Common myeloid progenitor, CD34-positive (primary cell): ENCODE results near the gene IFT88. TPM values are rescaled to one million over a fixed set of nuclear protein-coding genes. Genes with fewer than 3 reads are reported as not detected.

Source experiments
- CTCF ChIA-PET: fragments of 350-600 bp; sonication (Branson Sonifier 250); formaldehyde crosslinking; loops from one replicate; lab custom pipeline; 2021; ENCODE audit warnings: antibody characterized with exemption; lab: Charles Lee
- POLR2A ChIA-PET: fragments of 350-600 bp; sonication (Branson Sonifier 250); formaldehyde crosslinking; loops from one replicate; lab custom pipeline; 2021; ENCODE audit warnings: antibody characterized with exemption; lab: Charles Lee
- DNase-seq, 3 donors: peaks; one replicate each; pipeline versions ENCODE4 v3.0.0 to v3.0.0-alpha.2; 2013
- H3K27ac ChIP-seq, 2 experiments: 1 replicate in 1 of 2; 2 replicates in 1 of 2; pipeline ENCODE4 v1.7.0; 2013; ENCODE audit warnings: inconsistent platforms in 2 of 2, low read length in 2 of 2, mild to moderate bottlenecking in 2 of 2, low read depth in 1 of 2, moderate library complexity in 1 of 2; ENCODE audit not compliant: severe bottlenecking in 2 of 2, insufficient read depth in 1 of 2, poor library complexity in 1 of 2
- H3K27me3 ChIP-seq, 5 experiments: replicated peaks in 2 of 5; 1 replicate in 3 of 5; 2 replicates in 2 of 5; pipeline versions ENCODE4 v1.6.1 to v1.7.0; 2013; ENCODE audit warnings: low read length in 4 of 5, mild to moderate bottlenecking in 2 of 5, moderate library complexity in 2 of 5, inconsistent platforms in 1 of 5; ENCODE audit not compliant: insufficient read depth in 5 of 5, control insufficient read depth in 4 of 5
- H3K36me3 ChIP-seq, 4 experiments: 1 replicate in 2 of 4; 2 replicates in 2 of 4; pipeline versions ENCODE4 v1.6.1 to v1.7.0; 2013; ENCODE audit warnings: low read length in 3 of 4, control low read depth in 1 of 4, mild to moderate bottlenecking in 1 of 4; ENCODE audit not compliant: control insufficient read depth in 4 of 4, insufficient read depth in 4 of 4
- H3K4me1 ChIP-seq, 4 experiments: 1 replicate in 3 of 4; 2 replicates in 1 of 4; pipeline versions ENCODE4 v1.6.1 to v1.7.1; 2013; ENCODE audit warnings: low read length in 3 of 4, mild to moderate bottlenecking in 3 of 4, control low read depth in 1 of 4, inconsistent platforms in 1 of 4, moderate library complexity in 1 of 4; ENCODE audit not compliant: control insufficient read depth in 4 of 4, insufficient read depth in 4 of 4; ENCODE audit errors: control extremely low read depth in 1 of 4
- H3K4me3 ChIP-seq, 7 experiments: 1 replicate in 4 of 7; 2 replicates in 3 of 7; pipeline versions ENCODE4 v1.5.1 to v1.7.0; 2013; ENCODE audit warnings: mild to moderate bottlenecking in 7 of 7, low read length in 6 of 7, moderate library complexity in 6 of 7, inconsistent platforms in 2 of 7, low read depth in 2 of 7, control low read depth in 1 of 7; ENCODE audit not compliant: insufficient read depth in 4 of 7, control insufficient read depth in 1 of 7; ENCODE audit errors: extremely low read depth in 1 of 7
- H3K9me3 ChIP-seq, 5 experiments: 1 replicate in 4 of 5; 2 replicates in 1 of 5; pipeline versions ENCODE4 v1.6.1 to v1.7.1; 2013; ENCODE audit warnings: low read length in 4 of 5, mild to moderate bottlenecking in 2 of 5, inconsistent platforms in 1 of 5, low read depth in 1 of 5, moderate library complexity in 1 of 5; ENCODE audit not compliant: control insufficient read depth in 4 of 5, insufficient read depth in 2 of 5; ENCODE audit errors: control extremely low read depth in 1 of 5
- WGBS: methylation state at CpG from one replicate; pipeline ENCODE4 v1.1.5; 2013; ENCODE audit not compliant: insufficient coverage; 5-methylcytosine and 5-hydroxymethylcytosine counted together
- polyA plus RNA-seq: library from polyadenylated mRNA; unstranded; fragments of 120-200 nt; gene quantifications from one replicate; pipeline ENCODE4 v1.2.1, GENCODE V29; 2013

The IFT88 gene, protein sequence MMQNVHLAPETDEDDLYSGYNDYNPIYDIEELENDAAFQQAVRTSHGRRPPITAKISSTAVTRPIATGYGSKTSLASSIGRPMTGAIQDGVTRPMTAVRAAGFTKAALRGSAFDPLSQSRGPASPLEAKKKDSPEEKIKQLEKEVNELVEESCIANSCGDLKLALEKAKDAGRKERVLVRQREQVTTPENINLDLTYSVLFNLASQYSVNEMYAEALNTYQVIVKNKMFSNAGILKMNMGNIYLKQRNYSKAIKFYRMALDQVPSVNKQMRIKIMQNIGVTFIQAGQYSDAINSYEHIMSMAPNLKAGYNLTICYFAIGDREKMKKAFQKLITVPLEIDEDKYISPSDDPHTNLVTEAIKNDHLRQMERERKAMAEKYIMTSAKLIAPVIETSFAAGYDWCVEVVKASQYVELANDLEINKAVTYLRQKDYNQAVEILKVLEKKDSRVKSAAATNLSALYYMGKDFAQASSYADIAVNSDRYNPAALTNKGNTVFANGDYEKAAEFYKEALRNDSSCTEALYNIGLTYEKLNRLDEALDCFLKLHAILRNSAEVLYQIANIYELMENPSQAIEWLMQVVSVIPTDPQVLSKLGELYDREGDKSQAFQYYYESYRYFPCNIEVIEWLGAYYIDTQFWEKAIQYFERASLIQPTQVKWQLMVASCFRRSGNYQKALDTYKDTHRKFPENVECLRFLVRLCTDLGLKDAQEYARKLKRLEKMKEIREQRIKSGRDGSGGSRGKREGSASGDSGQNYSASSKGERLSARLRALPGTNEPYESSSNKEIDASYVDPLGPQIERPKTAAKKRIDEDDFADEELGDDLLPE
- 20.7 TPM for polyA plus RNA-seq

DNA sequence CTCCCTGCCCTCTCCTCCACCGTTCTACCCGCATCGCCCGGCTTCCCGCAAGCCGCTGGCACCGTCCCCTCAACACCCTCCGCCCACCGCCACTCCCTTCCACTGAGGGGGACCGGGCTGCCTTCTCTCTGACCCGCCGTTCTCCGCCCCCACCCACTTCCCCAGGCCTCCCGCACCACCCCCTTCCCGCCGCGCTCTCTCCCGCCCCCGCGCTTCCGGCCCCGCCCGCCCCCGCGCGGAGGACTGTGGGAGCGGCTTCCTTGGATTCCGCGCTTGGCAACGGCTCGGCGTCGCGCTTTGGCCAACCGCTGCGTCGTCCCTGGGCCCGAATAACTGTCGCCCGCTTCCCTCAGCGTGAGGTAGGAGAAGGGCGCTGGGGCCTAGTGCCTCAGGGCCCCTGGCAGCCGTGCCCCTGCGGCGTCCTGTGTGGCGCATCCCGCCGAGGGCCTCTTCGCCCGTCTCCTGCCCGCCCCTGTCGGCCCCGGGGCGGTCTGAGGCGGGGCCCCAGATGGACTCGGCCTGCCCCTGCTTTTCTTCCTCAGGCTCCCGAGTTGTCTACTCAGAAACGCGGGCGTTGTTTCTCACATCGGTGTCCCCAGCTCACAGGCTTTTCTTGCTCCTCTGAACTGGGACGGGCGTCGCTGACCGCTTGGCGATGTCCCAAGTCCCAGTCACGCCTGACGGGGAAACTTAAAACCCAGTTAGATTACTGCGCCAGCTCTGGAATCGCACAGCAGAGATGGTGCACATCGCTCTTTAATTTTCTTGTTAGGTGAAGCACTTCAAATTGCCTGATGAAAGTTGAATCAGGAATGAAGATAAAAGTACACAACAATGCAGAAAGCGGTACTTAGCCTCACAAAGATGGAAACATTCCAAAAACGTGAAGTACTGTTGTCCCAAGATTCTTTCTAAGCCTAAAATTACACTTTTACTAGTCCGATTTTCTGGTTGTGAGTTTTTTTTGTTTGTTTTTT lies at the start of gene IFT88:
IFT88 (plus strand) TSS at position 260 of the 977 bp plus-strand sequence. CDS start 7,229 bp downstream, outside the sequence.
- Histone ChIP-seq H3K9me3 (peaks cover 2 to 20% (median 7%) of the 10 kb centered on the region in 5 experiments), H3K27ac (peak within 1 kb of the TSS; percentile 88 to 95), H3K27me3 (no peaks in the 10 kb centered on the region), H3K4me3 (peak within 1 kb of the TSS; percentile 60 to 85 (median 77)), H3K36me3 (peaks cover 0 to 4% (median 0%) of the 10 kb centered on the region in 4 experiments), H3K4me1 (peaks cover 0 to 15% (median 7%) of the 10 kb centered on the region in 4 experiments)
- 0% methylated on average over 58 of the region's 74 CpGs for WGBS
- peak; percentile 90 to 97 (median 96) for DNase-seq
- ChIA-PET CTCF (interaction anchor here (1.2 to 1.5 kb wide), 2 partner anchors 13 to 134 kb away, joined by 3 to 6 read pairs; no protein-coding TSS in a partner anchor), POLR2A (no interaction called here)

DNA sequence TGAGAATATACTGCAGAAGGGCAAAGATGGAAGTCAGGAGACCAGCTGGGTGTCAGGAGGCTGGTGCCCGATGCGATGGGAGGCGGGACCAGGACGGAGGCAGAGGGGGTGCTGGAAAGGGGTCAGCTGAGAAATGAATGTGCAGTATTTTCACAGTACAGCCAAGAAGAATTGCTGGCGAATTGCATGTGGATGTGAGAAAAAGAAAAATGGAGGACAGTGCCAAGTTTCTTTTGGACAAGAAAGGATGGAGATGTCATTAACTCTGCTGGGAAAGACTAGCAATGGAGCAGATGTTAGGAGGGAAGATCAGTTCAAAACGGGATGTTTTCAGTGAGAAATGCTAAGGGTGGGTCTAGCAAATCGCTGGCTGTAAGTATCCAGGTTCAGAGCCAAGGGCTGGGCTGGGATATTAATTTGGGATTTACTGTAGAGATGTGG lies 48.3 kb upstream of the IFT88 start:
- WGBS: 100% methylated on average over 7 of the region's 7 CpGs
- H3K4me1 ChIP-seq: peaks cover 2 to 12% (median 6%) of the 10 kb centered on the region in 4 experiments
- H3K27ac ChIP-seq: no peak overlapping the region
- H3K9me3 ChIP-seq: no peaks in the 10 kb centered on the region
- ChIA-PET POLR2A (no interaction called here), CTCF (interaction anchor here (1.1 to 1.5 kb wide), 3 partner anchors 23 to 296 kb away, joined by 3 read pairs; no protein-coding TSS in a partner anchor)
- H3K36me3 ChIP-seq: peaks cover 0 to 4% (median under 1%) of the 10 kb centered on the region in 4 experiments
- no peak overlapping the region for H3K4me3 ChIP-seq
- DNase-seq: no peak
- H3K27me3 ChIP-seq: no peaks in the 10 kb centered on the region

DNA sequence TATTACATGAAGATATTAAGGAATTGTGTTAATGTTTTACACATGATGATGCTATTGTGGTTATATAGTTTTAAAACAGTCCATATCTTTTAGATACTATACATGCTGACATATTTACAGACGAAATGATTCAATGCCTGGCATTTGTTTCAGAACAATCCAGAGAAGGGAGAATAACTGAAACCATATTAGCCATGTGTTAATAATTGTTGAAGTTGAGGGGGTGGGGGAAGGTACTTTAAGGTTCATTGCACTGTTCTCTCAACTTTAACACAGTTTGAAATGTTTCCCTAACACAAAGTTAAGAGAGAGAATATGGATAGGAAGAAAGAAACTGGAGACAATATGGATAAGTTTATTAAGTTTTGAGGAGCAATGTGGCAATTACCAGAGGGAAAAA lies 47.1 kb upstream of the IFT88 start:
- CTCF ChIA-PET: interaction anchor here (0.6 to 1.2 kb wide), 2 partner anchors 42 to 191 kb away, joined by 3 read pairs; no protein-coding TSS in a partner anchor
- no CpG with 5 or more reads among the region's 1 CpG for WGBS
- Histone ChIP-seq H3K27me3 (no peaks in the 10 kb centered on the region), H3K36me3 (peaks cover 0 to 4% (median under 1%) of the 10 kb centered on the region in 4 experiments), H3K9me3 (no peaks in the 10 kb centered on the region), H3K27ac (no peak overlapping the region), H3K4me1 (peaks cover 1 to 6% (median 3%) of the 10 kb centered on the region in 4 experiments), H3K4me3 (no peak overlapping the region)
- POLR2A ChIA-PET: no interaction called here
- no peak for DNase-seq

DNA sequence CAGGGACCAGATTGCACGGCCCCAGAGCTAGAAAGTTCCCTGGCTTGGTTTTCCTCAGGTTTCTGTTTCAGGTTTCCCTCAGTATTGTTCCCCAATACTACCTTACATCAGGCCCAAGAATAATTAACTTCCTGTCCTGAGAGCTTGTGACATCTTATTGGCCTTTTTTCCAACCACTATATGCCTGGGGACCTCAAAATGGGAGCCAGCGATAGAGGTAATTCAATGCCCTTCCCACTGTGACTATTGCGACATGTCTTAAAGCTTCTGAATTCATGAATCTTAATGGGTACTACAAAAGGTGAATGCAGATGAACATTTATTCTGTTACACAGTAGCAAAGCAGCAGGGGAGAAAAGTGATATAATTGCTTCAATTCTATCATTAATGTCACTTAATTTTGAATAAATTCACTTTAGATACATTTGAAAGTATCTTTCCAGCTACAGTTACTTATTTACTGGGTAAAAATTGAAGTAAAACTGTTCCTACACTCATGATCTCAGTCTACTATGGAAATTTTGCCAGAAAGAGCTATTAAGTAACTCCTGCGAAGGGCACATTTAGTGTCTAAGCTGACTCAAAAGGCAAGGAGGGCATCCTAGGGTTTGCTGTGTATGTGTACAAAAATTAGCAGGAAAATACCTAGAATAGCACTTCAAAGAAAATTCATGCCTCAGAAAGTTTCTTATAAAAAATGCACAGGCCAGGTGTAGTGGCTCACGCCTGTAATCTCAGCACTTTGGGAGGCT lies 45.4 kb upstream of the IFT88 start:
- Histone ChIP-seq H3K27me3 (no peaks in the 10 kb centered on the region), H3K27ac (no peak overlapping the region), H3K9me3 (no peaks in the 10 kb centered on the region), H3K36me3 (peaks cover 0 to 4% (median under 1%) of the 10 kb centered on the region in 4 experiments), H3K4me3 (no peak overlapping the region), H3K4me1 (peaks cover 2 to 16% (median 12%) of the 10 kb centered on the region in 4 experiments)
- DNase-seq: no peak
- ChIA-PET CTCF (interaction anchor here (0.9 to 1.3 kb wide), 2 partner anchors 28 to 47 kb away, joined by 3 to 5 read pairs; no protein-coding TSS in a partner anchor), POLR2A (no interaction called here)
- WGBS: 96% methylated on average over 3 of the region's 5 CpGs

DNA sequence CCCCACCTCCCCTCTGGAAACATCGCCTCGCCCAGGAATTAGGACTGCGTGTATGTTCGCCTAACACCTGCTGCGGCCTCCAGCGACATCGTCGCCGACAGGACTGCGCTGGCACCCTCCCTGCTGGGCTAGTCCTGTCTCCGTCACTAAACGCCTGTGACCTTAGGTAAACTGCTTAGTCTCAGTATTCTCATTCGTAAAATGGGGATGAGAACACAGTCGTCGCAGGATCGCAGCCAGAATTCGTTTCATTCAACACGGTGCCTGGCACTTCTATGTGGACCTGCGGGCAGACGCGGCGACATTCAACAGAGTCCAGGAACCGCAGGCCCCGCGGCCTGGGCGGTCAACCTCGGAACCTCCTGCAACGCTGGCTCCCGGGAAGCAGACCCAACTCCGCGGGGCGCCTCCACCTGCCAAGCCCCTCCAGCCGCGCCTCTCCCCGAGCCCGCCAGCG lies 41.8 kb upstream of the IFT88 start:
- ChIA-PET CTCF (interaction anchor here (1.5 kb wide), 1 partner anchor 19 kb away, joined by 5 read pairs; no protein-coding TSS in a partner anchor), POLR2A (no interaction called here)
- Histone ChIP-seq H3K9me3 (no peaks in the 10 kb centered on the region), H3K27me3 (no peaks in the 10 kb centered on the region), H3K4me1 (peaks cover 2 to 22% (median 19%) of the 10 kb centered on the region in 4 experiments), H3K36me3 (peaks cover 0 to 4% (median 0%) of the 10 kb centered on the region in 4 experiments), H3K4me3 (peak overlapping the region; percentile 71 to 91 (median 73)), H3K27ac (peak overlapping the region in 1 of 2 experiments; percentile 69)
- under 1% methylated on average over 34 of the region's 37 CpGs for WGBS
- peak in 2 of 3 donors; percentile 52 to 72 for DNase-seq
